IPS-NIHi11 (cell line): Measurements from ENCODE around the gene CFAP46.

Experiments used
- DNase-seq: peaks from one replicate; pipeline ENCODE4 v3.0.0; 2012; ENCODE audit warnings: mixed read lengths, low spot score

Gene CFAP46

DNA sequence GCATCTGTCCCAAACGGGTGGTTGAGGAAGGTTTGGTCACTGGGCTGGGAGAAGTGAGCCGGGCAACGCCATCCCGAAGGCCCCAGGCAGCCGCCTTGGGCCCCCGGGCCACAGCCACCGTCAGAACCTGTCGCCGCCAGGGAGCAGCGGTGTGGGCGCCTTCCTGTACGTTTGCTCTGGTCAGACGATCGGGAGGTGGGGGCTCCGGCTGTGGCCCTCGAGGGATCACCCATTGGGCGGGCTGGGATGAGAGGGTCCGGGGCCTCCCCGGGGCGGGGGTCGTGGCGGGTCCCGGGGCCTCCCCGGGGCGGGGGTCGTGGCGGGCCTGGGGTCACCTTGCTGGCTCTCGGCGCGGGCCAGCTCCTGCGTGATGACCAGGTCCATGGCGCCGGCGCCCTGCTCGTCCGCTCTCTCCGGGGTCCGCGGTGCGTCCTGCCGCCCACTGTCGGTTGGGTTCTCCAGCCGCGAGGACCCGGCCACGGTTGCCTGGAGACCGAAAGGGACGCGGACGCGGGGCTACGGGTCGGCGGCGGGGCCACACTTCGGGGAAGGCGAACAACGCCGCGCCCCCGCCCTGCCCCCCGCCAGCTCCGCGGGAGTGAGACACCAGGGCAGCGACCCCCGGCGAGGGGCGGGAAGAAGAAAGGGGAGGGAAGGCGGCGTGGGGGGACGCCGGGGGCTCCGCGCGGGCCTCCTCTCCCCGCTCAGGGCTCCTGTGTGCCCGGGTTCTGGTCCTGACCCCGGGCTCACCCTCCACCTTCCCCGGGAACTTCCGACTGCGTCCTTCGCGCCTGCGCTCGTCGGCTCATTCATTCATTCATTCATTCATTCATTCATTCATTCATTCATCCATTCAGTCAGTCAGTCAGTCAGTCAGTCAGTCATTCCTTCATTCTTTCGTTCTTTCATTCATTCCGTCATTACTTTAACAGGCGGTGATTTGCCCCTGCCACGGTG is at the start of gene CFAP46:
CFAP46 (minus strand) TSS at position 470 of the 957 bp plus-strand sequence; CDS start at position 384, 86 bp downstream.
- DNase-seq, result peak; percentile 92

DNA sequence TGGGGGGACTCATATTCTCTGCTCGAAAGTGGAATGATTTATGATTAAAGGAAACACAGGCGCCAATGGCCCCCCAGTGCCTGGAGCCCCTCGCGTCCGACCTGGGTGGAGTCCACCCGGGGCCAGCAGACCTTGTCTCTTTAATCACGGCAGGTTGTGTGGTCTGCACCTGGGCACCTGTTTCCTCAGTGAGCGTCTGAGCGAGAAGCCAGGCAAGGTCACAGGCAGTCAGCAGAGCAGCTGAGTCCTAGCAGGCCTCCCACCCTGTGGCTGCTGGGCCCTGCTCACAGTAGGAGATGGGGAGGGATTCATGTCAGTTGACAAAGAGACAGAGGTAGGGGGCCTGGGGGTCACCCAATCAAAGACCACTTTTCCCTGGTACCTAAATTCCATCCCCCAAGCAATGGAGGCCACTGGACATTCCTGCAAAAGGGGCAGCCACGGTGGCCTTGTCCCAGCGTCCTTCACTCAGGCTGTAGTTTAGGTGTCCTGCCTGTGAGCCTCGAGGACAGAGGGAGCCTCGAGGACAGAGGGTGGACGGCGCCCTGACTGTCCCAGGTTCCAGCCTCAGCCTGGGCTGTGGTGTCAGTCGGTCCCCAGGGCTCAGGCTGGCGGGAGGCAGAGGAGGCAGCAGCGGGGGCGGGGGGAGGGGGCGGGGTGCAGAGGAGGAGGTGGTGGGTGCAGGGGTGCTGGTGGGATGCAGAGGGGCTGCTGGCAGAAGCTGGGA is 49.5 kb upstream of the CFAP46 start:
- no peak for DNase-seq

DNA sequence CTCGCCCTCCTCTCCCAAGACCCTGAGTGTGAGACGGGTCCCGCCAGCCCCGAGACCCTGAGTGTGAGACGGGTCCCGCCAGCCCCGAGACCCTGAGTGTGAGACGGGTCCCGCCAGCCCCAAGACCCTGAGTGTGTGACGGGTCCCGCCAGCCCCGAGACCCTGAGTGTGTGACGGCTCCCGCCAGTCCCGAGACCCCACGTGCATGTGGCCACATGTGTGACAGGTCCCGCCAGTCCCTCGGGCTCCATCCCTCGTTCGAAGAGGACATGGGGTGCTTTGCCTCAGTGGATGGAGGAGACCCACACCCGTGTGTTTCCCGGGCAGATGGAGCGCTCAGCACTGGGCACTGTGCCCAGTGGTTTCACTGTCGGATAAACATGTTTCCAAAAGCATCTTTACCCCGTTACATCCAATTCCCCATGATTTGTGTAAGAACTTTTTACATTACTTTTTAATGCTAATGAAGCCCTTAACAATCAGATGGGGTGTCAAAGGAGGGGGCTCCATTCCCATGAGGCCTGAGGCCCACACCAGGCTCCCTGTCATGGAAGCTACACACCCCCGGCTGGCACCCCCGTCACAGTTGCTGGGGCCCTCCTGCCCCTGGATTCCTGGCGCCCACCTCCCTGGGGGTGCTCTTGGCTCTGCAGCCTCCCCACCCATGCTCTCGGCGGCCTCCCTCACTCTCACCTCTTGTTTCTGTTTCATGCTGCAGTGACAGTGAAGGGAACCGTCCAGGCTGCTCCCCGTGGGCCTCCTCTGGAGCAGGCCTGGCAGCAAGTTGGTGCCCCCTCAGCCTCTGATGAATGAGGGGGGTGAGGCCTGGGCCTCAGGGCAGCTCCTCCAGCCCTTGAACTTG is 48.5 kb upstream of the CFAP46 start:
- no peak for DNase-seq

DNA sequence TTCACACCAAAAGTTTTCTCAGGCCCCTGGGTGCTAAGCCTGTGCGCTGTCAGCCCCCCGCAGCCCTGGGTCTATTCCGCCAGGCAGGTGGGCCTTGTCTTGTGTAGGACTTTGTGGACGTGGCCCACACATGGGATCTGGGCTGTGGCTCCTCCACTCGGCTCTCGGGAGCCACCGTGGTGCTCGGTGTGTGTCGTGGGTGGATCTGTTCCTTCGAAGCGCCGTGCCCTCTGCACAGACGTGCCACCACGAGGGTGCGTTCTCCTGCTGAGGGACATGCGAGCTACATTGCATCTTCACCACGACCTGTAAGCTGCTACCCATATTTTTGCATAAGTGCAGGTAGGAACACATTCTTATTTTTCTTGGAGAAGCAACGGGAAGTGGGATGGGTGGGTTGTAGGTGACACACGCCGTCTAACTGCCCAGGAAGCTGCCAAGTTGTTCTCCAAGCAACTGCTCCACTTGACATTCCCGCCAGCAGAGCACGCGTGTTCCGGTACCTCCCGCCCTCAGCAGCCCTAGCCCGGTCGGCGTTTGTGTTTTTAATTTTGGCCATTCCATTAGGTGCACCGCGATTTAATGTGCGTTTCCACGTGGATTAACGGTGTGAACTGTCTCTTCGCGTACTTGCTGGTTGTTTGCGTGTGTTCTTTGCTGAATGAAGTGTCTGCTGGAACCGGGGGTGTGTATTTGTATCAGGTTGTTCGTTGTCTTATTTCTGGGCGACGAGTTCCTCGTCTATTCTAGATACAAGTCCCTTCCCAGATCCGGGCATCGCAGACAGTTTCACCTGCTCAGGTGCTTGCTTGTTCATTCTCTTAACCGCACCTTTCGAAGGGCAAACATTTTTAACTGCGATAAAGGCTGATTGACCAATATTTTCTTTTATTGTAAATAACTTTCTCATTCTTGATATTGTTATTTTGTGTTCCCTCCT is 47.4 kb upstream of the CFAP46 start:
- no peak for DNase-seq

DNA sequence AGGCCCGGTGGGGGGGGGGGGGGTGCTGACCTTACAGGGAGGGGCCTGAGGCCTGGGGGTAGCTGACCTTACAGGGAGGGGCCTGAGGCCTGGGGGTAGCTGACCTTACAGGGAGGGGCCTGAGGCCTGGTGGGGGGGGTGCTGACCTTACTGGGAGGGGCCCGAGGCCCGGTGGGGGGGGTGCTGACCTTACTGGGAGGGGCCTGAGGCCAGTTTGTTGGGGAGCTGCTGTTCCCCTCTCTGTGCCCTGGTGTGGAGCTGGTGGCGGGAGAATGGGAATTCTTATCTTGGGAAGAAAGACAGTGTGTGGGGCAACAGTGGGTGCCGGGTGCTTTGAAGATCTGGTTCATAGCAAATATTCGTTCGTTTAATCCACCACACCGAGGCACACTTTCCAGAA is 46.6 kb upstream of the CFAP46 start:
- no peak for DNase-seq

DNA sequence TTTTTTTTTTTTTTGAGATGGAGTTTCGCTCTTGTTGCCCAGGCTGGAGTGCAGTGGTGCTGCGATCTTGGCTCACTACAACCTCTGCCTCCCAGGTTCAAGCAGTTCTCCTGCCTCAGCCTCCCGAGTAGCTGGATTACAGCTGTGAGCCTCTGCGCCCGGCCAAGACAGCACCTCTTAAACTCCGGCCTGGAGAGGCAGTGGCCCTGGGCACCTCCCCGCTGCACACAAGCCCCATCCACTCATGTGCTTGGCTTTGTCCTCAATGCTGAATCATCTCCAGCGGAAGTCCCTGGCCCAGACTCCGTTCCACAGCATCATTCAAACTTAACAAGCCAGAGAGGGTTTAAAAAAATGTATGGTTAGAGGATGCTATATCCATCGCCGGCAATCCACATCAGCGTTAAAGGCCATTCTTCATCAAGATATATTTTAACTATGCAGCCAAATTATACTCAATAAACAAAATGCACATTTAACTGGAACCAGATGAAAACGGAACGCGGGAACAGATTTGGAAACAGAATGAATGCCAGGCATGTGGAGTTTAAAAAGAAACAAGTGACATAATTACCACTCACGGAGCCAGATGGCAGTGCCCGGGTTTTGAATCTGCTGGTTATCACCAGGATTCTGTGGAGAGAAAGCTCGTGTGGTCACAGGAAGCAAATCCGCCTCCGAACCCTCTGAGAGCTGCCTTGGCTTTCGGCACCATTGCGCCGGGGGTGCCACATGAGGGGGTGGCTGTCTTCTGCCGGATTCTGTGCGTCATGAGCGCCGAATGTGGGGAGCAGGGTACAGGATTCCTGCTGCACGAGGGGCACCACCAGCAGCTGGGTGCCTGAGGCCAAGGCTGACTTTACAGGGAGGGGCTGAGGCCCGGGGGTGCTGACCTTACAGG is 45.6 kb upstream of the CFAP46 start:
- no peak for DNase-seq

DNA sequence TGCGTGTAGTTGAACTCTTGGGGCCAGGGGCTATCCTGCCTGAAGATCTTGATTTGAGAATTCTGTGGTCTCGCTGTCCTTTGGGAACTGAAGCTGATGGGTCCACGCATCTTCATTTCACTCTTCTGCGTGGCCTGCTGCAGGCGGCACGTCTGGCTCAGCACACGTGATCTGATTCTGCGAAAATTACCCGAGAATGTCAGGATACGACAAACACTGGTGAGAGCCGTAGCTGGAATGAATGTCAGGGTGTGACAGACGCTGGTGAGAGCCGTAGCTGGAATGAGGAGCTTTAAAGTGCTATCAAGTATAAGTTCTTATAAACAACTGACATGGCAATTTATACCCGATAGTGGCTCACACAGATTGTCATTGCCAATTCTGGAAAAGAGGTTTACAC is 44.6 kb upstream of the CFAP46 start:
- no peak for DNase-seq

DNA sequence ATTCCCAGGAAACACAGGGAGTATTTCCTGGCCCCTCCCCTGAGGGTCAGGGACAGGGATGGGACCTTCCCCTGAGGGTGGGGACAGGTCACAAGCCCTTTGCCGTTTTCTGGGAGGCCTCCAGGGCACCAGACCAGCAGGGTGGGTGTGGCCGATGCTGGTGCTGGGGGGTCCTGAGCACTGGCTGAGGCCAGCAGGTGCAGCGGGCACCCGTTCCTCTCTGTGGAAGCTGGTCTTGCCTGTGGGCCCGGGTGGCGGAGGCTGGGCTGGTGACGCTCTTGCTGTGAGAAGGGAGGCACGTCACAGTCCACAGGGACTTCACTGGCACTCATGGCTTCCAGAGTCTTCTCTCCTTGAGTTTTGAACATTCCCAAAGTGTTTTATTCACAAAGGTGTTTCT is 44.2 kb upstream of the CFAP46 start:
- no peak for DNase-seq

DNA sequence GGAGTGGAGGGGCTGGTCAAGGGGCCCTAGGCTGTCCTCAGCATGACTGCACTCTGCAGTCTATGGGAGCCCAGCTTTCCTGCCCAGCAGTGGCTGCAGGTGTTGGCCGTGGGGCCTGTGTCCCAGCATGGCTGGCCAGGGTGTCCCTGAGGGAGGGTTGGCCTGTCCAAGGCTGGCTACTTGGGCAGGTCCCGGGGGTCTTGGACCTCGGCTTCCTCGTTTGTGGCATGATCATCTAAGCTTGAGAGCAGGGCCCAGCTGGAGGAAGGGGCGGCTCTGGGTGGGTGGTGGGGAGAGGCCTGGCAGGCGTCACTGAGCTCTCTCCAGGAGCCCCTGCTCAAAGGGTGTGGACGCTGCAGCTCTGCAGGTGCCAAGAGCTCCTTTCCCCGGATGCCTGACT is 43.7 kb upstream of the CFAP46 start:
- no peak for DNase-seq

DNA sequence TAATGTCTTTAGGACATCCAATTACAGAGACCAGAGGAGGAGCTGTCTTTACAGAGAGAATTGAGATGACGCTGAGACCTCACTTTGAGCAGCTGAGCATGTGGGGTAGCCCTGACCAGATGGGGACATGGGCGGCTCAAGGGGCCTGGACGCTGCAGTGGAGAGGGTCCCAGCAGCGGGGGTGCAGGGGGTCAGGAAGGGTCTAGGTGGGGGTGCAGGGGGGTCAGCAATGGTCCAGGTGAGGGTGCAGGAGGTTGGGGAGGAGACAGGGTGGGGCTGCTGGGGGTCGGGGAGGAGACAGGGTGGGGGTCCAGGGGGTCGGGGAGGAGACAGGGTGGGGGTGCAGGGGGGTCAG is 43.2 kb upstream of the CFAP46 start:
- DNase-seq, result no peak

DNA sequence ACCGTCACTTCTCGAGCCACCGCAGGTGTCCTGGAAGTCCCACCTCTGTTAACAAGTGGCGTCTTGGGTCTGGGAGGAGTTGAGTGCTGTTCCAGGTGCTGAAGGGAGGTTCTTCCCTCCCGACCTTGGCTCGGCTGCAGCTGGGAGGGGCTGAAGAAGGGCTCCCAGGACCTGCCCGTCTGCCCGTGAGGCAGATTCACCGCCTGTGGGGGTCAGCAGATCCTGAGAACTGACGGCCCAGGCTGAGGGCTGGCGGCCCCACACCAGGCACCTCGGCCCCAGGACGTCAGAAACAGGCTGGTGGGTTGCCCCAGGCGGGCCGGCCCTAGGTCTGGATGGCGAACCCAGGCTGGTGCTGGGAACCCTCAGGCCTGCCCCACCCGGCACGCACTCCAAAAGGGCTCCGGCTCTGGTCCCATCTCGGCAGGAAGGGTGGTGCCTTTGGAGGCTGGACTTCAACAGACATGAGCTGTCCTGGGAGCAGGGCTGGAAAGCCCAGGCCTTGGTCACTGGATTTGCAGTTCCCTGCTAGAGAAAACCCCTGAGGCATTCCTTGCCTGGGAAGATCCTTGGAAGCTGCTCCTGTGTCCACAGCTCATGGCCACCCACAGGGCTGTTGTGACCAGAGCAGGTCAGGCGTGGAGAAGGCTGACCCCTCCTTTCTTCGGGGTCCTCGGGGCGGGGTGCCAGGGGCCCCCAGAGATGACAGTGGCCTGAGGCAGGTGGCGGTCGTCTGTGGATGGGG is 42.6 kb upstream of the CFAP46 start:
- peak; percentile 83 for DNase-seq

DNA sequence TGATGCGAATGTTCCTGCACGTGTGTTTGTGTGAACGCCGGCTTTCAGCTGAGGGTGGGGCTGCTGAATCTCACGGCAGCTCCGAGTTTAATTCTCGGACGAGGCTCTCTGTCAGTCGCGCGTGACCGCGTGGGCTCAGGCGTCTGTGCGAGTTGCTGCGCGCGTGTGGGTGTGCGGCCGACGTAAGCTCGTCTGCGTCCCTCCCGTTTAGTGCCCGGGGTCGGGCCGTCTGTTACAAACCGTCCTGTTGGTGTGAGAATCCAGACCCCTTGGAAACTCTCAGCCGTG is 41.6 kb upstream of the CFAP46 start:
- no peak for DNase-seq

DNA sequence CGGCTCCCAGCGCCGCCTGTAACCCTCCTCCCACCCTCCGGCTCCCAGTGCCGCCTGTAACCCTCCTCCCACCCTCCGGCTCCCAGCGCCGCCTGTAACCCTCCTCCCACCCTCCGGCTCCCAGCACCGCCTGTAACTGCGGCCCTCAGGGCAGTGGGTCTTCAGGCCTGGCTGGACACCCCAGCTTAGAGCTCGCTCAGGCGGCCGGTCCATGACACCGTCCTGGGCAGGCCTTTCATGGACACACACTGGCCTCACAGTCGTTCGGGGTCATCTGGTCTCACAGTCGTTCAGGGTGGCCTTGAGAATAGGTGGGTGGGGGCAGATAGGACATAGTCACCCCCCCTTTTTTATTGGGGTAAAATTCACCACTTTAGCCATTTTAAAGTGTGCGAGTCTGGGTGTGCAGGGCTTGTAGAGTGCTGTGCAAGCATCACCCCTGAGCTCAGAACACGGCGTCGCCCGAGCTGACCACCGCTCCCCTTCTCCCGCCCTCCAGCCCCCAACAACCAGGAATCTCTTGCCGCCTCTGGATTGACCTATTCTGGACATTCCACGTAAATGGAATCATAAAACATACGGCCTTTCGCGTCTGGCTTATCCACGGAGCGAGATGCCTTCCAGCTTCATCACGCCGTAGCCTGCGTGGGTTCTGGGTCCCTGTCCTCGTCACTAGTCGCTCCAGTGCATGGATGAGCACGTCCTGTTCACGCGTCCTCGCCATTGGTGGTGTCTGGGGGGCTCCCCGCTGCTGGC is 41.1 kb upstream of the CFAP46 start:
- DNase-seq, result no peak

DNA sequence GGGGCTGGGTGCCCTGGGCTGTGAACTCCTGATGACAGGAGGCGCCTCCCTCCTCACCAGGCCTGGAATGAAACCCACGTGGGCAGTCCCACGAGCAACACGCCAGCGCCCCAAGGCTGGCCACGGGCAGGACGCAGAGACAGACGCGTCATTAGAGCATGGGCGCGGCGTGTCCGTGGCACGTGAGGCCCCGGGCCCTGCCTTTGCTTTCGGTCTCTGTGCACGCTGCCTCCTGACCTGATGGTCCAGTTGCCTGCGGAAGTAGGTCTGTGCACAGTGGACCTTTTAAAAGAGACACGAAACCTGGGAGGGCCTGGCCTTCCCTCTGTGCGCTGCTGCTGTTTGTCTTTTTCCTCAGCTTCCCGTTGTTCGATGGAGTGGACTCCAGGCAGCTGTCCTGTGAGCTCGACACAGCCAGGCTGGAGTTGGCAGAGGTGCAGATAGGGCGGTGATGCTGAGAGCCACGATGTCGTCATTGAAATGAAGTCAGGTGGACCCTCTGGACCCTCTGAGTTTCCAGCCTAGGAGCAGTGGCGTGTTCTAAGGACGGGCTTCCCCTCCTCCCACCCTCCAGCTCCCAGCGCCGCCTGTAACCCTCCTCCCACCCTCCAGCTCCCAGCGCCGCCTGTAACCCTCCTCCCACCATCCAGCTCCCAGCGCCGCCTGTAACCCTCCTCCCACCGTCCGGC is 40.1 kb upstream of the CFAP46 start:
- DNase-seq, result no peak

DNA sequence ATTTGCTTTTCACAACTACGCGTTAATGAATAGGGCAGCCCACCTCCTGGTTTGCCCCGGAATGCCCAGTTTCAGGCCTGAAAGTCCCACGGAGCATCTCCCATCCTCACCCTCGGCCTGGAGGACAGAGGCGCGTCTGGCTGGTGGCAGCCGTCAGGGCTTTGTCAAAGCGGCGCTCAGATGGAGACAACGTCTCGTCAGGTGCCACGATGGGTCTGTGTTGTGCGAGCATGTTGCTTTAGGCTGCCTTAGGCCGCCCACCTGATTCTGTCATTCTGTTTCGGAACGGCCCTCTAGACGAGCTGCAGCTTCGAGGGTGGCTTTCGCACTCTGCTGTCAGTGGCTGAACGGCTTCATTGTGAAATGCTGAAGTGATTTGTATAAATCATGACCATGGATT is 39.4 kb upstream of the CFAP46 start:
- DNase-seq, result no peak

DNA sequence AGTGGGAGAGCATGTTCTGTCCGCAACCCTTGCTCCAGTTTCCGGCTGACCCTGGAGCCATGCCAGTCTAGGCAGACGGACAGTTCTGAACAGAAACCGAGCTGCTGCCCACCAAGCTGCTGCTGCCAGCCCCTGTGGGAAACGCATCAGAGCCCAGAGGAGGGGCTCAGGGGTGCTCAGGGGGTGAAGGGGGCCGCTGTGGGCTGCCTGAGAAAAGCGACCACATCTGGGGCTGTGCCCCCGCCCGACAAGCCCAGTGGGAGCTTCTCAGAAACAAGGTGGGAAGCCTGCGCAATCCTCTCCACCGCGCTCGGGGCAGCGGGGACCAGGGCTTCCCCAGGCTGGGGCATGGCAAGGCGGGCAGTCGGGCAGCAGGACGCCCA is 38.8 kb upstream of the CFAP46 start:
- no peak for DNase-seq

DNA sequence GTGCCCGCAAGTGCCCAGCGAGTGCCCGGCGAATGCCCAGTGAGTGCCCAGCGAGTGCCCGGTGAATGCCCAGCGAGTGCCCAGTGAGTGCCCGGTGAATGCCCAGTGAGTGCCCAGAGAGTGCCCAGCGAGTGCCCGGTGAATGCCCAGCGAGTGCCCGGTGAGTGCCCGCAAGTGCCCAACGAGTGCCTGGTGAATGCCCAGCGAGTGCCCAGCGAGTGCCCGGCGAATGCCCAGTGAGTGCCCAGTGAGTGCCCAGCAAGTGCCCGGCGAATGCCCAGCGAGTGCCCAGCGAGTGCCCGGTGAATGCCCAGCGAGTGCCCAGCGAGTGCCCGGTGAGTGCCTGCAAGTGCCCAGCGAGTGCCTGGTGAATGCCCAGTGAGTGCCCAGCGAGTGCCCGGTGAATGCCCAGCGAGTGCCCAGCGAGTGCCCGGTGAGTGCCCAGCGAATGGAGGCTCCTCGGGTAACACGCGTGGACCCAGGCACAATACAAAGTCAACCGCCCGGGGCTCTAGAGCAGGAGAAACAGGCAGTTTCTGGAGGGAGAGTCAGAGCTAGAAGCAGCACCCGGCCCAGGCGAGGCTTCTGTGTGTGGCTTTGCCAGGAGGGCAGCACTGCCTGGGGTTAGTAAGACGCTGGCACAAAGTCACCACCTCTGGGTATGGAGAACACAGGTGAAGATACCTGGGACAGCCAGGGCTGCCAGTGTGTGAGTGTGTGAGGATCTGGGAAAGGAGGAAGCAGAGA is 38.2 kb upstream of the CFAP46 start:
- no peak for DNase-seq
